GM08714 (cell line): ENCODE results near the gene LENG1.

Source experiments
- H3K4me3 ChIP-seq: fragments of 200-500 bp; sonication (Bioruptor generic); 2 replicates; pipeline ENCODE4 v1.5.1; 2014; ENCODE audit warnings: mild to moderate bottlenecking, low read length, inconsistent platforms
- ZNF274 ChIP-seq: IDR thresholded peaks from 2 replicates; pipeline ENCODE4 v1.6.1; 2012; ENCODE audit warnings: mild to moderate bottlenecking, low read depth, low read length

LENG1 gene

GRCh38 chr19:54128796-54129616 is 30.5 kb downstream of the LENG1 start:
- TF ChIP-seq ZNF274: no peak
- no peak overlapping the region for H3K4me3 ChIP-seq

GRCh38 chr19:54128441-54128725 is 31.1 kb downstream of the LENG1 start:
- TF ChIP-seq ZNF274: no peak

GRCh38 chr19:54127688-54128440 is 31.7 kb downstream of the LENG1 start:
- no peak overlapping the region for H3K4me3 ChIP-seq
- TF ChIP-seq ZNF274: no peak

More at GRCh38 chr19:54128441-54128725, 31.1 kb downstream of the LENG1 start:
- H3K4me3 ChIP-seq: no peak overlapping the region

- no peak for TF ChIP-seq ZNF274
- no peak overlapping the region for H3K4me3 ChIP-seq
These were observed 33.8 kb downstream of the LENG1 start for GRCh38 chr19:54125713-54126112.

- H3K4me3 ChIP-seq: no peak overlapping the region
- TF ChIP-seq ZNF274: no peak
These were observed 35.1 kb downstream of the LENG1 start for GRCh38 chr19:54124393-54124792.

GRCh38 chr19:54123682-54124081 is 35.8 kb downstream of the LENG1 start:
- no peak for TF ChIP-seq ZNF274
- no peak overlapping the region for H3K4me3 ChIP-seq

- no peak overlapping the region for H3K4me3 ChIP-seq
- TF ChIP-seq ZNF274: no peak
These were observed 38.3 kb downstream of the LENG1 start for GRCh38 chr19:54121259-54121658.

GRCh38 chr19:54115109-54116063 is 44.1 kb downstream of the LENG1 start, which contains the start of the genes PRPF31 and TFPT:
Gene PRPF31 (plus strand): TSS chr19:54115754. CDS start chr19:54118279, 2,525 bp downstream.
Gene TFPT (minus strand): TSS chr19:54115657. CDS start chr19:54115269, 388 bp downstream.
- no peak for TF ChIP-seq ZNF274

GRCh38 chr19:54114340-54115108 is 45.0 kb downstream of the LENG1 start:
- no peak for TF ChIP-seq ZNF274
- peak overlapping the region; percentile 86 for H3K4me3 ChIP-seq

More at GRCh38 chr19:54115109-54116063, 44.1 kb downstream of the LENG1 start, which contains the start of the genes PRPF31 and TFPT:
- peak within 1 kb of the TSS; percentile 86 for H3K4me3 ChIP-seq

GRCh38 chr19:54109651-54110050 is 49.9 kb downstream of the LENG1 start:
- no peak overlapping the region for H3K4me3 ChIP-seq
- TF ChIP-seq ZNF274: no peak

GRCh38 chr19:54108496-54108895 is 51.0 kb downstream of the LENG1 start:
- TF ChIP-seq ZNF274: no peak
- no peak overlapping the region for H3K4me3 ChIP-seq

- no peak for TF ChIP-seq ZNF274
- no peak overlapping the region for H3K4me3 ChIP-seq
These were observed 51.5 kb downstream of the LENG1 start for GRCh38 chr19:54107876-54108490.

- no peak overlapping the region for H3K4me3 ChIP-seq
- TF ChIP-seq ZNF274: no peak
These were observed 52.8 kb downstream of the LENG1 start for GRCh38 chr19:54106716-54107115.
